SK-N-SH treated with all-trans-retinoic acid at 6 μM for 48 hours (cell line): ENCODE data around the gene RFWD3.

Experiments
- ATAC-seq: fragments of 200-7000 bp; cut with Tn5 transposase; 3 replicates; pipeline ENCODE4 v1.9.1; 2020; ENCODE audit warnings: mild to moderate bottlenecking, moderate library complexity
- ARNTL ChIP-seq: fragments of 450-650 bp; formaldehyde crosslinking; IDR thresholded peaks from 2 replicates; pipeline ENCODE4 v1.5.0; 2020; ENCODE audit warnings: low read depth, mild to moderate bottlenecking, moderate library complexity, borderline replicate concordance
- BACH2 ChIP-seq: fragments of 250-450 bp; sonication (Bioruptor Pico); IDR thresholded peaks from 2 replicates; pipeline ENCODE4 v1.9.0; 2021; ENCODE audit warnings: mild to moderate bottlenecking, borderline replicate concordance
- CREB5 ChIP-seq: fragments of 250-450 bp; sonication (Bioruptor Pico); IDR thresholded peaks from 2 replicates; pipeline ENCODE4 v1.5.1; 2020; ENCODE audit warnings: low read depth, mild to moderate bottlenecking, moderate library complexity
- CSDC2 ChIP-seq: fragments of 250-450 bp; sonication (Bioruptor Pico); IDR thresholded peaks from 2 replicates; pipeline ENCODE4 v1.5.0; 2020; ENCODE audit warnings: mild to moderate bottlenecking, moderate library complexity
- CSRNP3 ChIP-seq: fragments of 250-450 bp; sonication (Bioruptor Pico); IDR thresholded peaks from 2 replicates; pipeline ENCODE4 v1.5.1; 2021; ENCODE audit warnings: mild to moderate bottlenecking, moderate library complexity
- ESRRG ChIP-seq: fragments of 250-450 bp; sonication (Bioruptor Pico); IDR thresholded peaks from 2 replicates; pipeline ENCODE4 v1.6.1; 2021; ENCODE audit warnings: mild to moderate bottlenecking
- GLIS3 ChIP-seq: fragments of 250-450 bp; sonication (Bioruptor Pico); IDR thresholded peaks from 2 replicates; pipeline ENCODE4 v1.5.0; 2020; ENCODE audit warnings: mild to moderate bottlenecking, moderate library complexity
- ISL1 ChIP-seq: fragments of 250-450 bp; sonication (Bioruptor Pico); IDR thresholded peaks from 2 replicates; pipeline ENCODE4 v2.1.2; 2022; ENCODE audit warnings: mild to moderate bottlenecking, moderate library complexity
- OSR1 ChIP-seq: fragments of 250-450 bp; sonication (Bioruptor Pico); IDR thresholded peaks from 2 replicates; pipeline ENCODE4 v1.8.0; 2022; ENCODE audit warnings: moderate library complexity, mild to moderate bottlenecking, inconsistent platforms
- PATZ1 ChIP-seq: fragments of 250-450 bp; sonication (Bioruptor Pico); IDR thresholded peaks from 2 replicates; pipeline ENCODE4 v1.8.0; 2020; ENCODE audit warnings: mild to moderate bottlenecking, moderate library complexity, borderline replicate concordance
- POU6F1 ChIP-seq: fragments of 250-450 bp; sonication (Bioruptor Pico); IDR thresholded peaks from 2 replicates; pipeline ENCODE4 v1.8.0; 2021; ENCODE audit warnings: low read depth, mild to moderate bottlenecking, moderate library complexity, borderline replicate concordance
- PPARA ChIP-seq: fragments of 250-450 bp; sonication (Bioruptor Pico); IDR thresholded peaks from 2 replicates; pipeline ENCODE4 v1.5.0; 2020; ENCODE audit warnings: mild to moderate bottlenecking, borderline replicate concordance
- RARB ChIP-seq: fragments of 250-450 bp; sonication (Bioruptor Pico); IDR thresholded peaks from 2 replicates; pipeline ENCODE4 v1.8.0; 2021; ENCODE audit warnings: mild to moderate bottlenecking, moderate library complexity
- SNAI2 ChIP-seq: fragments of 250-450 bp; sonication (Bioruptor Pico); IDR thresholded peaks from 2 replicates; pipeline ENCODE4 v1.5.0; 2020; ENCODE audit warnings: mild to moderate bottlenecking, moderate library complexity
- TCF4 ChIP-seq: fragments of 250-450 bp; sonication (Bioruptor Pico); IDR thresholded peaks from 2 replicates; pipeline ENCODE4 v1.8.0; 2021; ENCODE audit warnings: mild to moderate bottlenecking, moderate library complexity, borderline replicate concordance
- TOX ChIP-seq: fragments of 250-450 bp; sonication (Bioruptor Pico); IDR thresholded peaks from 2 replicates; pipeline ENCODE4 v1.8.0; 2021; ENCODE audit warnings: mild to moderate bottlenecking, moderate library complexity, borderline replicate concordance
- TSHZ2 ChIP-seq: fragments of 250-450 bp; sonication (Bioruptor Pico); IDR thresholded peaks from 2 replicates; pipeline ENCODE4 v1.5.0; 2020; ENCODE audit warnings: mild to moderate bottlenecking, moderate library complexity
- ZC3H10 ChIP-seq: fragments of 250-450 bp; sonication (Bioruptor Pico); IDR thresholded peaks from 2 replicates; pipeline ENCODE4 v1.5.1; 2021; ENCODE audit warnings: mild to moderate bottlenecking, moderate library complexity
- ZFP3 ChIP-seq: fragments of 250-450 bp; sonication (Bioruptor Pico); IDR thresholded peaks from 2 replicates; pipeline ENCODE4 v1.5.0; 2020; ENCODE audit warnings: mild to moderate bottlenecking, moderate library complexity
- ZFP30 ChIP-seq: fragments of 450-650 bp; formaldehyde crosslinking; IDR thresholded peaks from 2 replicates; pipeline ENCODE4 v1.5.0; 2022; ENCODE audit warnings: mild to moderate bottlenecking, moderate library complexity
- ZNF565 ChIP-seq: fragments of 450-650 bp; formaldehyde crosslinking; conservative IDR thresholded peaks from 2 replicates; pipeline ENCODE4 v1.5.0; 2020; ENCODE audit warnings: low read depth, mild to moderate bottlenecking, moderate library complexity
- ZNF70 ChIP-seq: fragments of 450-650 bp; formaldehyde crosslinking; IDR thresholded peaks from 2 replicates; pipeline ENCODE4 v1.5.0; 2020; ENCODE audit warnings: mild to moderate bottlenecking, moderate library complexity
- ZNF8 ChIP-seq: fragments of 450-650 bp; formaldehyde crosslinking; IDR thresholded peaks from 2 replicates; pipeline ENCODE4 v1.5.0; 2020; ENCODE audit warnings: mild to moderate bottlenecking, moderate library complexity

Gene RFWD3

GRCh38 chr16:74651841-74652240 is 14.8 kb downstream of the RFWD3 start (continued):
- TF ChIP-seq ESRRG (CRISPR knock-in tag) = no peak

GRCh38 chr16:74650966-74651567 is 15.6 kb downstream of the RFWD3 start:
- TF ChIP-seq RARB (CRISPR knock-in tag) (no peak), ZNF8 (CRISPR knock-in tag) (no peak), ISL1 (CRISPR knock-in tag) (no peak), TSHZ2 (CRISPR knock-in tag) (no peak), TOX (no peak), CSDC2 (CRISPR knock-in tag) (no peak), SNAI2 (CRISPR knock-in tag) (no peak), ZC3H10 (no peak), ZFP30 (CRISPR knock-in tag) (no peak), ZNF70 (no peak), POU6F1 (no peak), BACH2 (CRISPR knock-in tag) (no peak), ESRRG (CRISPR knock-in tag) (no peak), TCF4 (CRISPR knock-in tag) (no peak), ZFP3 (CRISPR knock-in tag) (no peak), CSRNP3 (CRISPR knock-in tag) (no peak), GLIS3 (no peak), OSR1 (CRISPR knock-in tag) (no peak), ZNF565 (no peak), PPARA (CRISPR knock-in tag) (no peak)
- peak; percentile 46; the same call in 1 of the 3 replicates for ATAC-seq

- TF ChIP-seq POU6F1 = no peak
- TF ChIP-seq ESRRG (CRISPR knock-in tag) = no peak
- no peak for TF ChIP-seq CREB5 (CRISPR knock-in tag)
- TF ChIP-seq ARNTL (CRISPR knock-in tag) = no peak
- TF ChIP-seq PPARA (CRISPR knock-in tag) = no peak
- no peak for TF ChIP-seq PATZ1
- no peak for TF ChIP-seq GLIS3
- TF ChIP-seq ZNF565 = no peak
- TF ChIP-seq TSHZ2 (CRISPR knock-in tag) = no peak
- no peak for TF ChIP-seq CSDC2 (CRISPR knock-in tag)
- TF ChIP-seq ZNF8 (CRISPR knock-in tag) = no peak
- TF ChIP-seq ISL1 (CRISPR knock-in tag) = no peak
- no peak for TF ChIP-seq ZNF70
- TF ChIP-seq ZC3H10 = no peak
- no peak for TF ChIP-seq TOX
- TF ChIP-seq OSR1 (CRISPR knock-in tag) = no peak
- ATAC-seq = no peak
These were observed 16.7 kb downstream of the RFWD3 start for GRCh38 chr16:74649839-74650504.
